ENCODE results near the gene UBE2L5.
"Not testable (repeated sequence)": the region's sequence is repeated elsewhere in the genome, so short reads cannot be mapped to it uniquely, and the experiment has no call there.

UBE2L5 gene

GRCh38 chr13:30438286-30438685 lies 16.0 kb downstream of the UBE2L5 start:
- in situ Hi-C loops (cut with HindIII; ENCODE audit: low sequenced_read_pairs): no loop called here
- H3K4me3 ChIP-seq (ENCODE audit: low read depth, low read length): no peak overlapping the region
- no peak for TF ChIP-seq CTCF (IDR thresholded peaks at IDR 0.05; ENCODE audit: low read depth, low read length, missing control alignments)
- no peak for DNase-seq (ENCODE audit: low read depth)

GRCh38 chr13:30440910-30441703 lies 18.8 kb downstream of the UBE2L5 start:
- no peak for DNase-seq (ENCODE audit: low read depth)
- in situ Hi-C loops (cut with HindIII; ENCODE audit: low sequenced_read_pairs): no loop called here
- no peak overlapping the region for H3K4me3 ChIP-seq (ENCODE audit: low read depth, low read length)
- no peak for TF ChIP-seq CTCF (IDR thresholded peaks at IDR 0.05; ENCODE audit: low read depth, low read length, missing control alignments)

- no peak overlapping the region for H3K4me3 ChIP-seq (ENCODE audit: low read depth, low read length)
- TF ChIP-seq CTCF (IDR thresholded peaks at IDR 0.05; ENCODE audit: low read depth, low read length, missing control alignments): no peak
- in situ Hi-C loops (cut with HindIII; ENCODE audit: low sequenced_read_pairs): no loop called here
- DNase-seq (ENCODE audit: low read depth): no peak
These were observed 20.6 kb downstream of the UBE2L5 start for GRCh38 chr13:30442926-30443325.

GRCh38 chr13:30443491-30443890 lies 21.2 kb downstream of the UBE2L5 start:
- in situ Hi-C loops (cut with HindIII; ENCODE audit: low sequenced_read_pairs); DNase-seq (ENCODE audit: low read depth); H3K4me3 ChIP-seq (ENCODE audit: low read depth, low read length): not testable (repeated sequence)

GRCh38 chr13:30443957-30444404 lies 21.7 kb downstream of the UBE2L5 start:
- in situ Hi-C loops (cut with HindIII; ENCODE audit: low sequenced_read_pairs): no loop called here
- DNase-seq (ENCODE audit: low read depth): no peak

GRCh38 chr13:30446126-30446500 lies 23.8 kb downstream of the UBE2L5 start:
- TF ChIP-seq CTCF (IDR thresholded peaks at IDR 0.05; ENCODE audit: low read depth, low read length, missing control alignments): no peak
- peak overlapping the region; percentile 19 for H3K4me3 ChIP-seq (ENCODE audit: low read depth, low read length)
- in situ Hi-C loops (cut with HindIII; ENCODE audit: low sequenced_read_pairs): no loop called here
- DNase-seq (ENCODE audit: low read depth): no peak

More at GRCh38 chr13:30443957-30444404, 21.7 kb downstream of the UBE2L5 start:
- TF ChIP-seq CTCF (IDR thresholded peaks at IDR 0.05; ENCODE audit: low read depth, low read length, missing control alignments): no peak
- H3K4me3 ChIP-seq (ENCODE audit: low read depth, low read length): no peak overlapping the region

- DNase-seq (ENCODE audit: low read depth): no peak
- in situ Hi-C loops (cut with HindIII; ENCODE audit: low sequenced_read_pairs): no loop called here
- TF ChIP-seq CTCF (IDR thresholded peaks at IDR 0.05; ENCODE audit: low read depth, low read length, missing control alignments): no peak
- H3K4me3 ChIP-seq (ENCODE audit: low read depth, low read length): no peak overlapping the region
These were observed 26.1 kb downstream of the UBE2L5 start for GRCh38 chr13:30448441-30448840.

All from astrocyte of the cerebellum (primary cell).